Small intestine (tissue), 7 donors: ENCODE results near the gene RDH12. TPM values are rescaled to one million over a fixed set of nuclear protein-coding genes. Genes with fewer than 3 reads are reported as not detected.

Experiments used
- DNase-seq, 2 donors: peaks; one replicate each; pipeline versions ENCODE4 v3.0.0 to v3.0.0-alpha.2; 2013
- FAIRE-seq: peaks from 2 replicates; lab custom pipeline; 2012; peaks lifted over from hg19 to GRCh38; lab: Jason Lieb, UNC
- H3K27ac ChIP-seq, 3 donors: one replicate each; pipeline ENCODE4 v1.5.1; 2013; ENCODE audit warnings: low read length in 2 of 3, mild to moderate bottlenecking in 2 of 3, control low read depth in 1 of 3, inconsistent platforms in 1 of 3, low read depth in 1 of 3, moderate library complexity in 1 of 3
- H3K27me3 ChIP-seq, 3 donors: one replicate each; pipeline ENCODE4 v1.6.1; 2013; ENCODE audit warnings: low read length in 3 of 3, inconsistent platforms in 1 of 3; ENCODE audit not compliant: control insufficient read depth in 3 of 3, insufficient read depth in 3 of 3
- H3K36me3 ChIP-seq, 3 donors: one replicate each; pipeline ENCODE4 v1.6.1; 2013; ENCODE audit warnings: low read length in 3 of 3, inconsistent platforms in 1 of 3, low read depth in 1 of 3, mild to moderate bottlenecking in 1 of 3, moderate library complexity in 1 of 3; ENCODE audit not compliant: control insufficient read depth in 3 of 3, insufficient read depth in 2 of 3
- H3K4me1 ChIP-seq, 3 donors: one replicate each; pipeline ENCODE4 v1.6.1; 2013; ENCODE audit warnings: low read length in 2 of 3, inconsistent platforms in 1 of 3, low read depth in 1 of 3, mild to moderate bottlenecking in 1 of 3, moderate library complexity in 1 of 3; ENCODE audit not compliant: control insufficient read depth in 3 of 3, insufficient read depth in 2 of 3
- H3K4me3 ChIP-seq, 3 donors: one replicate each; pipeline ENCODE4 v1.5.1; 2013; ENCODE audit warnings: low read length in 3 of 3, control low read depth in 1 of 3, inconsistent platforms in 1 of 3, low read depth in 1 of 3, mild to moderate bottlenecking in 1 of 3, moderate library complexity in 1 of 3
- H3K9me3 ChIP-seq, 2 donors: one replicate each; pipeline ENCODE4 v1.6.1; 2013; ENCODE audit warnings: low read depth in 1 of 2, low read length in 1 of 2; ENCODE audit not compliant: control insufficient read depth in 2 of 2, insufficient read depth in 1 of 2
- WGBS, 3 donors: extraction: QIAGEN DNeasy Blood & Tissue Kit; methylation state at CpG; one replicate each; pipeline ENCODE4 v1.1.7; 2013; 5-methylcytosine and 5-hydroxymethylcytosine counted together
- polyA plus RNA-seq, 4 donors: library from polyadenylated mRNA; stranded (reverse) in 3 of 4; unstranded in 1 of 4; fragments of 200-250 nt in 3 of 4; fragments of 120-200 nt in 1 of 4; gene quantifications; one replicate each; pipeline versions ENCODE4 v1.2.1 to v1.2.3, GENCODE V29; 2013
- donor health status: healthy with polysubstance abuse.
- donor health status: control.
- donor health status: control.
- donor health status: Bipolar disorder and iron deficiency.
- donor health status: healthy.

The RDH12 gene
- polyA plus RNA-seq, 4 donors: 0.44 to 1.4 TPM; not detected in 2

DNA sequence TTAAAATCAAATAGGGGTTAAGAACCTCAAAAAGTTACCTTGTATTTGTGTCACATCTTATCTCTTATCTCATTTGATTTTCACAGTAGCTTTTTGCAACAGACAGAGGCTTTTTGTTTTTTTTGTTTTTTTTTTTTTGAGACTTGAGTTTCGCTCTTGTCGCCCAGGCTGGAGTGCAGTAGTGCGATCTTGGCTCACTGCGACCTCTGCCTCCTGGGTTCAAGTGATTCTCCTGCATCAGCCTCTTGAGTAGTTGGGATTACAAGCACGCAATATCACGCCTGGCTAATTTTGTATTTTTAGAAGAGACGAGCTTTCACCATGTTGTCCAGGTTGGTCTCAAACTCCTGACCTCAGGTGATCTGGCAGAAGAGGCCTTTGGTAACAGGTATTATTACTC, 25.7 kb downstream of the RDH12 start:
- no peak for FAIRE-seq

DNA sequence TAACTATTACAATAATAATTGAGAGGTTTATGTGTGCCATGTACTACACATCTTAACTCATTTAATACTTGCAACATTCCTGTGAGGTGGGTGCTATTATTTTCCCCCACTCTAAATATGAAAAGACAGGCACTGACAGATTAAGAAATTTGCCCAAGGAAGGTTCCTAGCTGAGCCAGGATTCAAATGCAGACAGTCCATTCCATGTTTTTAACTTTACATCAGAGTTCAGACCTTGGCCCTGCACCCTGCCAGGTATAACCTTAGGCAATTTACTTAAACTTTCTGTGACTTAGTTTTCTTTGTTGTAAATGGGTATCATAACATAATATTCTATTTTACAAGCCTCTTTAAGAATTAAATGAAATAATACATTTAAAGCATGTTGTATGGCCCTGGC, 26.6 kb downstream of the RDH12 start:
- no peak overlapping the region for H3K4me3 ChIP-seq
- H3K27ac ChIP-seq: no peak overlapping the region
- peaks cover 0 to 14% (median 0%) of the 10 kb centered on the region in 3 donors for H3K4me1 ChIP-seq
- peaks cover 0 to 3% (median 3%) of the 10 kb centered on the region in 3 donors for H3K27me3 ChIP-seq
- no peak for DNase-seq
- H3K9me3 ChIP-seq: peaks cover 0 to 10% of the 10 kb centered on the region in 2 donors
- no peak for FAIRE-seq
- no peaks in the 10 kb centered on the region for H3K36me3 ChIP-seq

More for the DNA sequence above, 25.7 kb downstream of the RDH12 start:
- Histone ChIP-seq H3K4me3 (no peak overlapping the region), H3K27ac (no peak overlapping the region), H3K4me1 (peaks cover 0 to 14% (median 0%) of the 10 kb centered on the region in 3 donors), H3K36me3 (no peaks in the 10 kb centered on the region), H3K9me3 (peaks cover 0 to 10% of the 10 kb centered on the region in 2 donors), H3K27me3 (peaks cover 0 to 3% (median 3%) of the 10 kb centered on the region in 3 donors)
- 96 to 98% (median 96%) methylated on average over 7 of the region's 7 CpGs for WGBS, 3 donors
- DNase-seq: no peak

DNA sequence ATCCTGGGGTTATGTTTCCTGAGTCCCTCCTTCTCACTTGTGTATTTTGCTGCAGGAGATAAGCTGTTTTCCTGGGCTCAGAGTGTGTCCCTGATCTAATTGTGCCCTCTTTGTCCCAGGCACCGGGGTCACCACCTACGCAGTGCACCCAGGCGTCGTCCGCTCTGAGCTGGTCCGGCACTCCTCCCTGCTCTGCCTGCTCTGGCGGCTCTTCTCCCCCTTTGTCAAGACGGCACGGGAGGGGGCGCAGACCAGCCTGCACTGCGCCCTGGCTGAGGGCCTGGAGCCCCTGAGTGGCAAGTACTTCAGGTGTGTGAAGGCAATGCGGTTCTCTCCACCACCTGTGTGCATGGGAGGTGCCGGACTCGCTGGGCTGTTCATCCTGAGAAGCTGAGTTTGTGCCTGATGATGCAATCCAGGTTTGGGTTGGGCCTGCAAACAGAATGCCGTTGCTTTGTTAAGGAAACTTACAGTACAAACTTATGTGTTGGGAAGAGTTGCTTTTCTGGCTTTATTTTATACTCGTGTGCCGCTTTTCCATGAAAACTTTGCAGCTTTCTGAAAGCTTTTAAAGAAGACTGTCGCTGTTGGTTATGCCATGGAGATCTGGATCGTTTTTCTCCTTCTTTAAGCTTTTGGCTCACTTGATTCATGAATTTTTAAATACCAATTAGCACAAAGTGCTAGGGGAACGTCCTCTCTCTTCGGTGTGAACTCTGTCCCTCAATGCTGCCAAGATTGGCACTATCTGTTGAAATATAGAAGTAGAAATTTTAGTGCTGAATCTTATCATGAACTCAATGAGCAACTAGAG, 27.6 kb downstream of the RDH12 start:
- FAIRE-seq: no peak
- Histone ChIP-seq H3K27ac (peak overlapping the region in 1 of 3 donors; percentile 74), H3K27me3 (peaks cover 0 to 2% (median 0%) of the 10 kb centered on the region in 3 donors), H3K4me1 (peaks cover 0 to 14% (median 0%) of the 10 kb centered on the region in 3 donors), H3K9me3 (peaks cover 0 to 4% of the 10 kb centered on the region in 2 donors), H3K36me3 (no peaks in the 10 kb centered on the region), H3K4me3 (no peak overlapping the region)
- peak; percentile 69 to 82 for DNase-seq
- 19 to 47% (median 33%) methylated on average over 18 to 21 of the region's 21 CpGs for WGBS, 3 donors

DNA sequence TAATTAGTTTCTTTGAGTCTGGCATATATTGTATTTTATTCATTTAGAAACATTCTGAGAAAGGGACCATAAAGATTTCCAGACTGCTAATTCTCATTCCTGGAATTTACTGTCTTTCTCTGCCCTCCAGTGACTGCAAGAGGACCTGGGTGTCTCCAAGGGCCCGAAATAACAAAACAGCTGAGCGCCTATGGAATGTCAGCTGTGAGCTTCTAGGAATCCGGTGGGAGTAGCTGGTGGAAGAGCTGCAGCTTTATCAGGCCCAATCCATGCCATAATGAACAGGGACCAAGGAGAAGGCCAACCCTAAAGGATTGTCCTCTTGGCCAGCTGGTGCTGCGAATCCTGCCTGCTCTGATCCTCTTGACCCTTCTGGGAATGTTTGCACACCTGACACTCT, 31.9 kb downstream of the RDH12 start:
- 86 to 94% (median 89%) methylated on average over 4 of the region's 4 CpGs for WGBS, 3 donors
- no peak for FAIRE-seq
- H3K27ac ChIP-seq: no peak overlapping the region

DNA sequence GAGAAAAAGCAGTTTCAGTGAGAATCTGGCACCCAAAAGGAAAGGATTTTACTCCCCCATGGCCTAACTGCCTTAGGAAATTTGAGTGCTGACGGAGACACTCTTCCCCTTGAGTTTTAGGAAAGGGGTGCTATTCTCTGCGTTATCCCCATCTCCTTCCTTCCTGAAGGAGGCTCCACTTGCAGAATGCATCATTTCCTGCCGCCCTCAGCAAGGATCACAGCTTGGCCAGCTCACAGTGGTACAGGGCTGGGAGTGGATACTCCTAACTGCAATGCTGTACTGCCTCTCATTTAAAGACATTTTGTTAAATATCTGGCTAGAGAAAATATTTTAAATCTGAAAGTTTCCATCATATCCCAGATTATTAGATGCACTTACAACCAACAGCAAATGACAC, 33.0 kb downstream of the RDH12 start:
- Histone ChIP-seq H3K36me3 (no peaks in the 10 kb centered on the region), H3K4me3 (no peak overlapping the region), H3K27ac (no peak overlapping the region), H3K27me3 (no peaks in the 10 kb centered on the region), H3K4me1 (peaks cover 0 to 13% (median 0%) of the 10 kb centered on the region in 3 donors), H3K9me3 (no peaks in the 10 kb centered on the region)
- no peak for FAIRE-seq
- 73 to 90% (median 86%) methylated on average over 3 of the region's 3 CpGs for WGBS, 3 donors
- no peak for DNase-seq

More for the DNA sequence above, 31.9 kb downstream of the RDH12 start:
- Histone ChIP-seq H3K27me3 (no peaks in the 10 kb centered on the region), H3K4me1 (peaks cover 0 to 16% (median 0%) of the 10 kb centered on the region in 3 donors), H3K4me3 (no peak overlapping the region), H3K36me3 (no peaks in the 10 kb centered on the region), H3K9me3 (no peaks in the 10 kb centered on the region)
- DNase-seq: no peak

DNA sequence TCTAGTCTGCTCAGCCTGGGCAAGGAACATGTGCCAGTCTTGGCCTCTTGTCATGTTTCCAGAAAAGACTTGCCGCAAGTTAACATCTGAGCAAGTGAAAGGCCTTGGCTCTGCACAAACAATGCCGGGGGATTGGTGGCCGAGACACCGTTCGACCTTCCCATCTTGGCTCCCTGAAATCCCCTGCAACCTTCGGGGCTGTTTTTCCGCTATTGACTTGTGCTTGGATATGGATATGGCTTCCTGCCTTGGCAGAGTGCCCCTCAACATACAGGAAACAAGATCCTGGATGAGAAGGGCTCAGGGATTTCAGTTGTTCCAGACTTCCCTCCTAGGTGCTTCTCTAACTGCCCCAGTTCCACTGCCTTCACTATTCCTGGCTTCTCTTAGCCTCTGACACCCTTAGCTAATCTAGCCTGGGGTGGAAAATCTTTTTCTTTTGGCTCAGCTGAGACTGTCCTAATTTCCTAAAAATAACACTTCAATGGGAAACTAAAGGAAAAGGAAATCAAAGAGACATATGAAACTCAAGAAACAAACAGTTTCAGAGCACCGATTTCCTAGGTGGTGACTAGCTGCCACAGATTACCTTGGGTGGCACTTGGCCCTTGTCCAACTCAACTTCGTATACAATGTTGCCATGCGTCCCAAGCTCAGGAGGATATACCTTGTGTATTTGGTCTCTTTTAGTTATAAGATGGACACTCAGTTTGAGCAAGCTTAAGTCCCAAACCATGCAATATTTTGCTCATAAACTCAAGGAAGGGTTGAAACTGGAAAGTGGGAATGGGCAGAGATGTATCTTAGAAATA, 33.9 kb downstream of the RDH12 start:
- no peak overlapping the region for H3K27ac ChIP-seq
- H3K4me1 ChIP-seq: peaks cover 0 to 8% (median 0%) of the 10 kb centered on the region in 3 donors
- WGBS, 3 donors: 86 to 93% (median 88%) methylated on average over 10 of the region's 10 CpGs
- FAIRE-seq: no peak
- DNase-seq: no peak
- no peaks in the 10 kb centered on the region for H3K9me3 ChIP-seq
- no peak overlapping the region for H3K4me3 ChIP-seq
- no peaks in the 10 kb centered on the region for H3K36me3 ChIP-seq
- no peaks in the 10 kb centered on the region for H3K27me3 ChIP-seq

DNA sequence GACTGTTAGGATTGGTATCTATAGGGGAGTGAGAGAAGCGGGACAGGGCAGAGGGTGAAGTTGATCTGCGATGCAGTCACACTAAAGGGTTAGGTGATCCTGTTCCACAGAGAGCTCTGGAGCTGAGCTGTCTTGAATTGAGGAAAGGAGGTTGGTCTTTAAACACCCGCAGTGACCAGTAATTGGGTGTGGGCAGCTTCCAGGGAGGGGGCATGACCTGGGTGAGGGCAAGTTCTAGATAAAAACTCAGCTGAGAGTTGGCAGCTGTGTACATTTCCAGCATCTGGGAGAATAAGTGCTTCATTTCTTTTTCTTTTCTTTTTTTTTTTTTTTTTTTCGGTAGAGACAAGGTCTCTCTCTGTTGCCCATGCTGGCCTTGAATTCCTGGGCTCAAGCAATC, 35.1 kb downstream of the RDH12 start:
- 25 to 72% (median 60%) methylated on average over 4 of the region's 4 CpGs for WGBS, 3 donors
- Histone ChIP-seq H3K27me3 (no peaks in the 10 kb centered on the region), H3K4me3 (no peak overlapping the region), H3K4me1 (peaks cover 0 to 8% (median 0%) of the 10 kb centered on the region in 3 donors), H3K36me3 (no peaks in the 10 kb centered on the region), H3K9me3 (no peaks in the 10 kb centered on the region), H3K27ac (no peak overlapping the region)
- DNase-seq (peak in 1 of 2 donors; percentile 35), FAIRE-seq (no peak)

DNA sequence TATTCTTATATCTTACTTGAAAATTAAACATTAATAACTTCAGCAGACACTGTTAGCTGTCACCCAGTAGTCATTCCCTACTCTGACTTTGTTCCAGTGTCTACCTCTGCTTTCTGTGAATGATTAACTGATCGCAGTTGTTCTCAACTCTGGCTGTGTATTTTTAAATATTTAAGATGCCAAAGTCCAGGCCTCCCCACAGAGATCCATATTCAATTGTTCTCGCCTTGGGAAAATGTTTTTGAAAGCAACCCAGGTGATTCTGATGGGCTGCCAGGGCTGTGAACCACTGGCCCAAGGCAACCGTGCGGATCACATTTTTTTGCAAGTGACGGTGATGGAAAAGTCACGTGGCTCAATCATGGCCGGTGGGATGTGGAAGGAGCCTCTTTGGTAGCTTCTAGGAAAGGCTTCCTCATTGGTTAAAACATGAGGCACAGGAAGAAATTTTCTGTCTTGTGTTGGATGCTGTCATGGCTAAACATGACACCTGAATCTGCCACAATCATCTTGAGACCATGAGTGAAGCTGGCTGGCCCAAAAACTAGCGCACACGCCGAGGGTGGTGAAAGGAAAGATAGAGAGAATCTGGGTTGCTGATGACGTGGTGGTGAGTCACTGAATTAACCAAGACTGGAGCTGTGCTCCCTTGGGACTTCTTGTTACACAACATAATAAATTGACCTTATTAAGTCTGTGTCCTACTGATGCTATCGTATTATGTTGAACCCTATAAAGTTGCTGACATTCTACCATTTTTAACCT, 37.2 kb downstream of the RDH12 start:
- no peaks in the 10 kb centered on the region for H3K36me3 ChIP-seq
- peak; percentile 78 to 89 for DNase-seq
- 14 to 52% (median 30%) methylated on average over 12 of the region's 12 CpGs for WGBS, 3 donors
- H3K27ac ChIP-seq: peak overlapping the region; percentile 20 to 86 (median 60)
- H3K4me1 ChIP-seq: peaks cover 0 to 8% (median 0%) of the 10 kb centered on the region in 3 donors
- H3K4me3 ChIP-seq: no peak overlapping the region
- H3K9me3 ChIP-seq: no peaks in the 10 kb centered on the region
- FAIRE-seq: no peak
- H3K27me3 ChIP-seq: no peaks in the 10 kb centered on the region
